GM21515 (cell line): ENCODE results near the gene LRRIQ1.
"Not testable (repeated sequence)": the region's sequence is repeated elsewhere in the genome, so short reads cannot be mapped to it uniquely, and the experiment has no call there.

Experiments
- ATAC-seq: cut with Tn5 transposase; IDR thresholded peaks from one replicate; pipeline ENCODE4 v1.9.1; 2021; ENCODE audit not compliant: unreplicated experiment

LRRIQ1 gene

GRCh38 chr12:85190728-85191127 lies 154.6 kb downstream of the LRRIQ1 start:
- no peak for ATAC-seq

- ATAC-seq: not testable (repeated sequence)
Observed at GRCh38 chr12:85203809-85204208, 167.7 kb downstream of the LRRIQ1 start.

DNA sequence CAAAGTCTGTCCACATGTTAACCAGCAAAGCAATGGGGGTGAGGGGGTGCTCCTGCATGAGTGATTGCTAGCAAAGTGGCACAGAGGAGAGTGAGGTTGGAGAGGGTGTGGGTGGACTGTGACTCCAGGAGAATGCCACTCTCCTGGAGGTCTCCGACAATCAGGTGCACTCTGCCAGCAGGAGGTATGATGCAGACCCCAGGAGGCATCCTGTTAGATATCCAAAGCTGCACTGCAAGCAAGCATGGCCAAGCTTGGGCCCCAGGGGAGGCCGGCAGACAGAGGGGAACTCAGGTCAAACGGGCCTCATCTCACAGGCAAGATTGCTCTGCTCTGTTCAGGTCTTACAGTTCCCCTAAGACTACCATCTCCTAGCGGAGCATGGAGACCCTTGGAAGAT lies 170.4 kb downstream of the LRRIQ1 start:
- no peak for ATAC-seq

- ATAC-seq: not testable (repeated sequence)
Observed at GRCh38 chr12:85224339-85224738, 188.2 kb downstream of the LRRIQ1 start.

DNA sequence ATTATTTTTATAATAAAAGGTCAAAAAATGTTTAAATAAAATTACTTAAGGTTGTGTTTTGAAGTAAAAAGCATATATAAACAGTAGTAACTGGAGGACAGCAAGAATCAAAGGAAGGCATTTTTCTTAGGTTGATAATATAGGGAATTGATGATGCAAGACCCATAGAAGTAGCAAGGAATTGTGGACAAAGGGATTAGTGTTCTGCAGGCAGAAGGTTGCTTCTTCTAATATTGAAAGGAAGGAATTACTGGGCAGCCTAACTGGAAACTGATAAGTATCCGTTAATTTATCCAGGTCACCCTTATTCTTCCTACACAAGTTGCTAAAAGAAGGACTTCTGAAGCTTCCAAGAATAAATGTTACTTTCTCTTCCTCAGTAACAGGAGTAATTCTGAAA lies 189.3 kb downstream of the LRRIQ1 start:
- no peak for ATAC-seq

DNA sequence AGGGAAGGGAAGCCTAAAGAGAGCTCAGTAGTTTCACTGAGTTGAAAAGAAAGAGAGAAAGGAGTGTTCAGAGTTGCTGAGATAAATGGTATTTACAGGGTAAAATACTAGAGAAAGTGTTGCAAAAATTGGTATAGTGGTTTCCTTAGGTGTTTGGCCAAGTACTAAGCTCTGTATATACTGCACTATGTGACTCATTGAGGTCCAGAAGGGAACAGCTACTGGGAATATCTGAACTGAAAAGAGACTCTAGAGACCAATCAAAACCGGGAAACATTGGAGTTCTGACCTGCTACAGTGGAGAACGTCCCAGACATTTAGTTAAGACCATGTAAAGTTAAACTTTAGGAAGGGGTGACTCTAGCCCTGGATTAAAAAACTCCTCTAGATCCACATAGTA lies 201.2 kb downstream of the LRRIQ1 start:
- ATAC-seq: no peak

DNA sequence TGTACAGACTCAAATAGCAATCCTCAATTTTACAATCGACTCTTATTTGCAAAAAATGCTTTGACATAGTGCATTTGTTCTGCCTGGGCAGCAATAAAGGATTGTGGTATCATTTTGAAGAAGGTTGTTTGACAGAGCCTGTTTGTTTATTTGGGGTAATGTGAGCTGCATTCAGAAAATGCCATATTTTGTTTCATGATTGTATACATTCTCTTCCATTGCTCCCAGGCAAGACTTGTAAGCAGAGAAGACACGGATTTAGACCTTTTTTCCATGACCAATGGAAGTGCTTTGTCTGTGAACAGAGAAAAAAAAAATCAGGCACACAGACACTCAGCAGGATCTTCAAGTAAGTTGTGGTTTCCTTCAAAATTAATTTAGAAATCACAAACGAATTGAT lies 208.4 kb downstream of the LRRIQ1 start:
- ATAC-seq: no peak

GRCh38 chr12:85253853-85254252 lies 217.7 kb downstream of the LRRIQ1 start:
- ATAC-seq: no peak

DNA sequence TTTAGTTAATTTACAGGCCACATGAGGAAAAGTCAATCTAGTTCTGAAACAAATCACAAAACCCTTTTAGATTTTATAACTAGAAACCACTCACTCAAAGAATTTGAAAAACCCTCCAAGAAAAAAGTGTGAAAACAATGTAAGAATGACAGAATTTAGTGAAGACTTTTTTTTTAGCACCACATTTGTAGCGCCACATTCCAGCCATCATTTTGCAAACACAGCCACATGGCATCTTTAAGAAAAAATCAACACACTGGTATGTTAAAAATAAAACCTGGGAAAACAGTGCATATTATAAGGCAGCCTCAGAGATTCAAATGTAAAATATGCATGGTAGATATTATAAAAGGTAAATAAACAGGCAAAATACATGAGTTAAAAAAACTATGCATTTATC lies 221.5 kb downstream of the LRRIQ1 start:
- no peak for ATAC-seq

- ATAC-seq: no peak
Observed at GRCh38 chr12:85260447-85260846, 224.3 kb downstream of the LRRIQ1 start.

GRCh38 chr12:85260896-85261295 lies 224.7 kb downstream of the LRRIQ1 start:
- no peak for ATAC-seq

DNA sequence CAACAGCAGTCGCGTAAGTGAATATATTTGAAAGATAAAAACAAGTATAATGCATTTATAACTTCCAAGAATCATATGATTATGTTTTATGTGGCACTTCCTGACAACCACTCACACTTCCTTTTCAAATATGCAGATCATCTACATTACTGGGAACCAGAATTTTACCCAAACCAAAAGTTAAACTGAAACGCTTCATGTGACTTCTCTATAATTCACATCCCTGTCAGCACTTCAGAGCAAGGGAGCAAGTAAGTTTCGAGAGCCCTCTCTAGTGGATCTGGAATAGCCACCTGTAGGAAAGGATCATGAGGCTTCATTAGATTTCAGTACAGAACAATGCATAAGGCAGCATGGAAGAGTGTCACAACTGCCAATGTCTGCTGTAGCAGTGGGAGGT lies 230.2 kb downstream of the LRRIQ1 start:
- no peak for ATAC-seq

DNA sequence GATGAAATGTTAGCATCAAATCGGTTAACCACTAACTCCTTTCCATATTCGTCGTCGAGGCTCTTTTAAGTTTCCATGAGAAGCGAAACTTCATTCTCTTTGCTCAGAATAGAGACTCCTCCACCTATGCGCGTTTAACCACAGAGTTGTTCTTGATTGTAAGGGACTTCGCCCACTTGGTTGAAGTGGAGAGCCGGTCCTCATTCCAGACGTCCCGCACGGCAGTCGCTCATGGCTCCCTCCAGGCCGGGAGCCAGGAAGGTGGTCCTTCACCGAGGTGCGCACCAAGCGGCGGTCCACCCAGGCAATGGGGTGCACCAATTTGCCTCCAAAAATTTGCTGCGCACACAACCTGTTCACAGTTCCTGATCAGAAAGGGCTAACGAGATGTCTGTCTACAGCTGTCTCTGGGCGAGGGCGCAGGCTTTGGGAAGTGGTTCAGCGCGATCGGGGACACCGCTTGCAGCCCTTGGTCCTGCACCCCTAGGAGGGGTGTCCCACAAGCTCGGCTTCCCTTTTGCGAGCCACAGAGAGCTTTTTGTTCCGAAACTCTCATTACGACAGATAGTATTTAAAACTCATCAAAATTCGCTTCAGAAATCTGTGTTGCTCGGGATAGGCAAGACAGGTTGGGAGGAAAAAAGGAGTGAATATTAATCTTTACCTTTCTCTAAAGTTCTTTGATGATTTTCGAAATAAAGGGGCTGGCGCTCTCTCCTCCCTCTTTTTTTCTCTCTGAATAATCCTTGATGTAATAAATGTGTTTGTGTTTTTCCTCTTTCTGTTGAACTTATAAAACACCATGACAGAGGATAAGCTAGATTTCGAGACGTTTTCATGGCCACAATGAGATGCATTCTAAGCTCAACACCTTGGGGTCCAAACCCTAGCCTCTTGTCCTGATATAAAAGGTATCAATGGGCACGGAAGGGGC lies 237.5 kb downstream of the LRRIQ1 start:
- no peak for ATAC-seq

DNA sequence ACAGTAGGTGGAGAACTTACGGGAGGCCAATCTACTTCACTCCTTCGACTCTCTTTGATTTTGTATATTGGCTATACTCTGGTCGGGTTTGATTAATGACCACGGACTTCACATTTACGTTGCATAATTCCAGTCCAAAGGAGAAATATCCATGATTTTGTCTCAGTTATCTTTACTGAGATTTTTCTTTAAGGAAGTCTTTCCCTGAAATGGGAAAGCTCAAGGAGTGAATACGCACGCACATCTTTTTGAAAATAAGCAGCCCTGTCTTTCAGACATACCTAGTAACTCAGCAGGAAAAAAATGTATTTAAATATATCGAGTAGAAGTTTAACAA lies 238.1 kb downstream of the LRRIQ1 start:
- no peak for ATAC-seq

- no peak for ATAC-seq
Observed at GRCh38 chr12:85275374-85275773, 239.2 kb downstream of the LRRIQ1 start.

DNA sequence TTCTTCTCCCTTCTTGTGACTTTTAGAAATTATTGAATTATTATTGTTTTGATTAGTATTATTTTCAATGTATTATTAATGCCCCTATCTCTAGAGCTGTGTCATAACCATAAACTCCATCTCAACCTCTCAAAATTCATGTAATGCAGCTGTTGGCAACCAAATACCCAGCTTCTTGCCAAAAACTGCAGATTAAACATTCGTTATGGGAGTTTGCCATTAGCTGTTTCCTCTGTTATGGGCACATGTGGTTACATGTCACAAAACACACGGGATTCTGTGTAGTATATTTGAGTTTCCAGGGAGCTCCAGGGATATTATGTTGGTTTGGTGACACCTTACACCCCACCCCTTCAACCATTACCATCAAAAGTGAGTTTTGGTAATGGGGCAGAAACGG lies 241.0 kb downstream of the LRRIQ1 start:
- ATAC-seq: no peak

GRCh38 chr12:85277900-85278597 lies 241.9 kb downstream of the LRRIQ1 start:
- ATAC-seq: no peak

- ATAC-seq: no peak
Observed at GRCh38 chr12:85278598-85279448, 242.7 kb downstream of the LRRIQ1 start.

DNA sequence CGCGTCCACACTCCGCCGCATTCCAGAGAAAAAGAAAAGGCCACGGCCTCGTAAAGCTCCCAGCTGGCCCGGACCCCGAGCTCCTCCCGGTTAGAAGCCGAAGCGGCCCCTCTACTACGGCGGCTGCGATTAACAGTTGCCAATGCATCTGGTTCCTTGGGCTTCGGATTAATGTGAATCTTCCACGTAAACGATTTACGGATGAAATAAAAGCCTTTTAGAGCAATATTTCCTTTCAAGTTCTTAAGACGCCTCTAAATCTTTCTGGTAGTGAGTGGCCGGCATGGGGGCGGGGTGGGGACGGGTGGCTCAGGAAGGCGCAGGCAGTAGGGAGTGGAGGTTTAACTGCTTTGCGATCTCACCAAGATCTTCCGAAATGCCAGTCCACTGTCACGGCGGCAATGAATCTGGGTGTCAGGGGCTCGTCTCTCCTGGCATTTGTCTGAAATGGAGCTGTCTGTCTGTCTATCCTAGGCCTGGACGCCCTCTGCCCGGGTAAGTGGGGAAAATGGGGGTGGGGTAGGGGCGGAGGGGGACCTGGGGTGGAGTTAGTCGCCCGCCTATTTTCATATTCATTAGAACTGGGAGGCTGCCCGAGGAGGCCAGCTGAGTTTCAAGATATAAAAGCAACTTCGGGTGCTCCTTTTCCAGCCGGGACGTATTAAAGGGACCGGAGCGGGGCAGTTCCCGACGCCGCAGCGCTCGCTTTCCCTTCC lies 243.5 kb downstream of the LRRIQ1 start:
- ATAC-seq: no peak

GRCh38 chr12:85280165-85280983 lies 244.2 kb downstream of the LRRIQ1 start, which contains the start of gene ALX1:
Gene ALX1, plus strand, starts transcription at chr12:85280220. Its CDS starts 42 bp downstream, at chr12:85280262.
- ATAC-seq: no peak
